ENCODE measurements around the gene LAMP5.

Gene LAMP5

GRCh38 chr20:9535449-9535848 is 21.1 kb downstream of the LAMP5 start:
- no peak for DNase-seq (ENCODE audit: low read depth)

- DNase-seq (ENCODE audit: low read depth) = no peak
Observed at GRCh38 chr20:9543214-9543613, 28.8 kb downstream of the LAMP5 start.

GRCh38 chr20:9550283-9550682 is 35.9 kb downstream of the LAMP5 start:
- DNase-seq (ENCODE audit: low read depth) = no peak

- no peak for DNase-seq (ENCODE audit: low read depth)
Observed at GRCh38 chr20:9550871-9551270, 36.5 kb downstream of the LAMP5 start.

GRCh38 chr20:9551808-9552550 is 37.6 kb downstream of the LAMP5 start:
- DNase-seq (ENCODE audit: low read depth) = no peak

GRCh38 chr20:9555781-9556180 is 41.4 kb downstream of the LAMP5 start:
- DNase-seq (ENCODE audit: low read depth) = peak; percentile 7

GRCh38 chr20:9557411-9557810 is 43.0 kb downstream of the LAMP5 start:
- DNase-seq (ENCODE audit: low read depth) = no peak

GRCh38 chr20:9565910-9566550 is 51.6 kb downstream of the LAMP5 start:
- DNase-seq (ENCODE audit: low read depth) = no peak

- no peak for DNase-seq (ENCODE audit: low read depth)
Observed at GRCh38 chr20:9566977-9567376, 52.6 kb downstream of the LAMP5 start.

GRCh38 chr20:9570612-9571011 is 56.2 kb downstream of the LAMP5 start:
- no peak for DNase-seq (ENCODE audit: low read depth)

- no peak for DNase-seq (ENCODE audit: low read depth)
Observed at GRCh38 chr20:9571783-9572182, 57.4 kb downstream of the LAMP5 start.

GRCh38 chr20:9572670-9573069 is 58.3 kb downstream of the LAMP5 start:
- DNase-seq (ENCODE audit: low read depth) = no peak

GRCh38 chr20:9573335-9574151 is 59.2 kb downstream of the LAMP5 start:
- no peak for DNase-seq (ENCODE audit: low read depth)

GRCh38 chr20:9574181-9574580 is 59.8 kb downstream of the LAMP5 start:
- DNase-seq (ENCODE audit: low read depth) = no peak

GRCh38 chr20:9574776-9575175 is 60.4 kb downstream of the LAMP5 start:
- no peak for DNase-seq (ENCODE audit: low read depth)

- DNase-seq (ENCODE audit: low read depth) = no peak
Observed at GRCh38 chr20:9575836-9576235, 61.4 kb downstream of the LAMP5 start.

- DNase-seq (ENCODE audit: low read depth) = no peak
Observed at GRCh38 chr20:9576695-9577094, 62.3 kb downstream of the LAMP5 start.

GRCh38 chr20:9577397-9577796 is 63.0 kb downstream of the LAMP5 start:
- DNase-seq (ENCODE audit: low read depth) = no peak

GRCh38 chr20:9578594-9578993 is 64.2 kb downstream of the LAMP5 start:
- no peak for DNase-seq (ENCODE audit: low read depth)

Data from stromal cell of bone marrow (primary cell).